Trophoblast cell (in vitro differentiated cells and primary cell): Measurements from ENCODE around the gene CCDC192.

ENCODE experiments used
- DNase-seq, 2 donors: peaks; one replicate each; pipeline ENCODE4 v3.0.0-alpha.2; 2016
- H2AFZ ChIP-seq: 2 replicates; pipeline ENCODE4 v1.6.1; 2013; ENCODE audit warnings: low read length, moderate library complexity, mild to moderate bottlenecking; ENCODE audit not compliant: insufficient read depth, poor library complexity
- H2AK5ac ChIP-seq: 2 replicates; pipeline ENCODE4 v1.6.1; 2013; ENCODE audit warnings: mild to moderate bottlenecking, low read length
- H2BK120ac ChIP-seq: 2 replicates; pipeline ENCODE4 v1.6.1; 2013; ENCODE audit warnings: low read length, mild to moderate bottlenecking, moderate library complexity; ENCODE audit not compliant: insufficient read depth, poor library complexity
- H2BK12ac ChIP-seq: 2 replicates; pipeline ENCODE4 v1.6.1; 2013; ENCODE audit warnings: mild to moderate bottlenecking, low read length, moderate library complexity
- H2BK5ac ChIP-seq: 2 replicates; pipeline ENCODE4 v1.6.1; 2013; ENCODE audit warnings: low read length, low read depth, moderate library complexity, mild to moderate bottlenecking; ENCODE audit not compliant: poor library complexity
- H3K14ac ChIP-seq: 2 replicates; pipeline ENCODE4 v1.6.1; 2013; ENCODE audit warnings: mild to moderate bottlenecking, low read length
- H3K18ac ChIP-seq: 2 replicates; pipeline ENCODE4 v1.6.1; 2013; ENCODE audit warnings: mild to moderate bottlenecking, low read length
- H3K23ac ChIP-seq: 2 replicates; pipeline ENCODE4 v1.6.1; 2013; ENCODE audit warnings: low read length
- H3K27ac ChIP-seq: 2 replicates; pipeline ENCODE4 v1.5.1; 2013; ENCODE audit warnings: low read depth, mild to moderate bottlenecking, inconsistent platforms, low read length, moderate library complexity
- H3K27me3 ChIP-seq: 2 replicates; pipeline ENCODE4 v1.6.1; 2013; ENCODE audit warnings: inconsistent platforms, mild to moderate bottlenecking, low read length, moderate library complexity; ENCODE audit not compliant: insufficient read depth
- H3K36me3 ChIP-seq, 2 experiments: 1 replicate in 1 of 2; 2 replicates in 1 of 2; pipeline ENCODE4 v1.6.1; 2013; ENCODE audit warnings: low read length in 2 of 2, mild to moderate bottlenecking in 2 of 2, moderate library complexity in 1 of 2; ENCODE audit not compliant: insufficient read depth in 2 of 2, control insufficient read depth in 1 of 2
- H3K4ac ChIP-seq: 2 replicates; pipeline ENCODE4 v1.6.1; 2013; ENCODE audit warnings: low read depth, mild to moderate bottlenecking, low read length, moderate library complexity
- H3K4me1 ChIP-seq, 2 experiments: 1 replicate in 1 of 2; 2 replicates in 1 of 2; pipeline ENCODE4 v1.6.1; 2013; ENCODE audit warnings: low read length in 2 of 2, mild to moderate bottlenecking in 2 of 2, moderate library complexity in 1 of 2; ENCODE audit not compliant: insufficient read depth in 2 of 2, control insufficient read depth in 1 of 2
- H3K4me2 ChIP-seq: 2 replicates; pipeline ENCODE4 v1.6.1; 2013; ENCODE audit warnings: inconsistent platforms, mild to moderate bottlenecking, low read length, moderate library complexity
- H3K4me3 ChIP-seq: 2 replicates; pipeline ENCODE4 v1.5.1; 2013; ENCODE audit warnings: mild to moderate bottlenecking, low read depth, low read length, inconsistent platforms
- H3K79me1 ChIP-seq: one replicate; pipeline ENCODE4 v1.6.1; 2013; ENCODE audit warnings: low read length
- H3K79me2 ChIP-seq: 2 replicates; pipeline ENCODE4 v1.6.1; 2013; ENCODE audit warnings: low read length, mild to moderate bottlenecking; ENCODE audit not compliant: control insufficient read depth, insufficient read depth, poor library complexity
- H3K9ac ChIP-seq: 2 replicates; pipeline ENCODE4 v1.6.1; 2013; ENCODE audit warnings: mild to moderate bottlenecking, low read length
- H3K9me3 ChIP-seq: 2 replicates; pipeline ENCODE4 v1.6.1; 2013; ENCODE audit warnings: low read depth, mild to moderate bottlenecking, control low read depth, inconsistent platforms, low read length; ENCODE audit not compliant: insufficient read depth
- H4K12ac ChIP-seq: 2 replicates; pipeline ENCODE4 v1.6.1; 2013; ENCODE audit warnings: low read depth, mild to moderate bottlenecking, low read length, moderate library complexity
- H4K8ac ChIP-seq: 2 replicates; pipeline ENCODE4 v1.6.1; 2013; ENCODE audit warnings: low read depth, mild to moderate bottlenecking, low read length, moderate library complexity
- H4K91ac ChIP-seq: one replicate; pipeline ENCODE4 v1.6.1; 2013; ENCODE audit warnings: low read depth, mild to moderate bottlenecking, low read length, moderate library complexity
- WGBS: extraction: QIAGEN DNeasy Blood & Tissue Kit; methylation state at CpG from one replicate; pipeline ENCODE4 v1.1.7; 2013; ENCODE audit warnings: missing lambda C conversion rate; ENCODE audit not compliant: insufficient read length, insufficient coverage; ENCODE audit errors: extremely low coverage; 5-methylcytosine and 5-hydroxymethylcytosine counted together

CCDC192 gene

DNA sequence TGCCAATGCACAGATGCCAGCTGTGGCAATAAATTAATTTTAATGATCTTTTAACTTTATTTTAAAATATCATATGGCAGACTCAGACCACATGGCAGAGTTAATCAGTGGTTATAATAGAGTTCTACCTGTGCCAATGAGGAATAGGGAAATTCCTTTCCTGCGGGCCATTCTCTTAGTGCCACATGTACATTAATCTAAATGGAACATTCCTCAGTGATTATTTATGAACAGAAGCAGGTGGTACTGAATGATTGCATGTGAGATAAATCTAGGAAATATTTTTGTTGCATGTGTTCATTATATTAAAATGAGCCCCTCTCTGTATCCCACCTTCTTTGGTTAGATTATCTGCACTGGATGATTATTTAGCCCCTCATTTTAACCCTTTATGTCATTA is 102.3 kb downstream of the CCDC192 start:
- H3K4me2 ChIP-seq = no peak overlapping the region
- no peaks in the 10 kb centered on the region for H3K27me3 ChIP-seq
- H2BK5ac ChIP-seq = no peak overlapping the region
- H2AK5ac ChIP-seq = no peak overlapping the region
- H2BK120ac ChIP-seq = no peak overlapping the region
- H3K27ac ChIP-seq = no peak overlapping the region
- no peak overlapping the region for H2AFZ ChIP-seq
- no peak overlapping the region for H3K4me3 ChIP-seq
- no peak overlapping the region for H3K9ac ChIP-seq
- H3K4me1 ChIP-seq = no peaks in the 10 kb centered on the region
- no peaks in the 10 kb centered on the region for H3K9me3 ChIP-seq
- H4K12ac ChIP-seq = no peak overlapping the region
- no peaks in the 10 kb centered on the region for H3K79me2 ChIP-seq
- H3K14ac ChIP-seq = no peak overlapping the region
- H3K4ac ChIP-seq = no peak overlapping the region
- H3K79me1 ChIP-seq = no peaks in the 10 kb centered on the region
- H3K23ac ChIP-seq = no peak overlapping the region
- no CpG with 5 or more reads among the region's 1 CpG for WGBS
- H2BK12ac ChIP-seq = no peak overlapping the region
- DNase-seq = no peak
- no peak overlapping the region for H4K91ac ChIP-seq
- H3K18ac ChIP-seq = no peak overlapping the region
- no peak overlapping the region for H4K8ac ChIP-seq
- no peaks in the 10 kb centered on the region for H3K36me3 ChIP-seq

DNA sequence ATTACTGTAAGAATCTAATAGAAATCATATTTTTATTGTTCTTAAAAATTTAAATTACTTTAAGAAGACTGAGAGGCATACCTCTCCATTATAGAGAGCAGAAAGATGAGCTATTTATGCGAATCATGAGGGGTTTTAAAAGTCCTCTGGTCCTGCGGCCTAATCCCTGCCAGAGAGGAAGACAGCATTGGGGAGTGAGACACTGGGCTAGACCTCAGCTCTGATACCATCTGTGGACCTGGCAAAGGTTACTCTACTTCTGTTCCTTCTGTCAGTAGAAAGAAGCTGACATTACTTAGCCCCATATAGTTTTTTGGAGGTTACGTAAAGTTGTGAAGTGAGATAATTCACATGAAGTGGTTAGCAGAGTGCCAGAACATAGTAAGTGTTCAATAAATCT is 103.6 kb downstream of the CCDC192 start:
- no peak for DNase-seq
- Histone ChIP-seq H3K4me3 (no peak overlapping the region), H3K4me2 (no peak overlapping the region), H3K14ac (no peak overlapping the region), H3K9me3 (no peaks in the 10 kb centered on the region), H3K4me1 (no peaks in the 10 kb centered on the region), H2BK12ac (no peak overlapping the region), H3K36me3 (no peaks in the 10 kb centered on the region), H3K4ac (no peak overlapping the region), H4K12ac (no peak overlapping the region), H3K18ac (no peak overlapping the region), H2BK120ac (no peak overlapping the region), H2AK5ac (no peak overlapping the region), H3K27ac (no peak overlapping the region), H3K23ac (no peak overlapping the region), H3K9ac (no peak overlapping the region), H3K79me1 (no peaks in the 10 kb centered on the region), H3K79me2 (no peaks in the 10 kb centered on the region), H4K8ac (no peak overlapping the region), H3K27me3 (no peaks in the 10 kb centered on the region), H4K91ac (no peak overlapping the region), H2AFZ (no peak overlapping the region), H2BK5ac (no peak overlapping the region)
- no CpG with 5 or more reads among the region's 3 CpGs for WGBS

DNA sequence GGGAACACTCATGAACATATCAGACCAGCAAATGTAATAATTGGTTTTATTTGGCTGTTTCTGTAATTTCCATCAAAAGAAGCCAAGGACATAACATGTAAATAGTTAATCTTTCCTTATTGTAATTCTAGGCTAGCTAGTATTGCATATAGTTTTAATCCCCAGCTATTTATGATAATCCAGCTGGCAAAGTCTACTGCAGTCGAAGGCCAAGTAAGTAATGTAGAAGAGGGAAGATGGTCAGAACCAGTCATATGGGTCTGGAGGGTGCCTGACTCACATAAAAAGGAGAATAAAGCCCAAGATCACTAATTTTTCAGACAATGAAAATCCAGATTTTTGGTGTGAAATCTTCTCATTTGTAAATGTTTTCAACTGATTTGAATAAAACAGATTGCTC is 106.3 kb downstream of the CCDC192 start:
- no peak for DNase-seq
- H3K4me1 ChIP-seq = peaks cover 0 to 4% of the 10 kb centered on the region in 2 experiments
- no peak overlapping the region for H3K4me2 ChIP-seq
- H4K8ac ChIP-seq = no peak overlapping the region
- H3K18ac ChIP-seq = no peak overlapping the region
- no peaks in the 10 kb centered on the region for H3K79me2 ChIP-seq
- H4K12ac ChIP-seq = no peak overlapping the region
- H3K23ac ChIP-seq = no peak overlapping the region
- no peak overlapping the region for H3K4ac ChIP-seq
- H2BK120ac ChIP-seq = no peak overlapping the region
- no peak overlapping the region for H4K91ac ChIP-seq
- H3K9me3 ChIP-seq = no peaks in the 10 kb centered on the region
- WGBS = no CpG with 5 or more reads among the region's 1 CpG
- no peak overlapping the region for H2BK12ac ChIP-seq
- H3K4me3 ChIP-seq = no peak overlapping the region
- H2AFZ ChIP-seq = no peak overlapping the region
- H3K14ac ChIP-seq = no peak overlapping the region
- H3K36me3 ChIP-seq = no peaks in the 10 kb centered on the region
- no peaks in the 10 kb centered on the region for H3K27me3 ChIP-seq
- no peak overlapping the region for H2AK5ac ChIP-seq
- no peaks in the 10 kb centered on the region for H3K79me1 ChIP-seq
- H3K9ac ChIP-seq = no peak overlapping the region
- no peak overlapping the region for H2BK5ac ChIP-seq
- no peak overlapping the region for H3K27ac ChIP-seq

DNA sequence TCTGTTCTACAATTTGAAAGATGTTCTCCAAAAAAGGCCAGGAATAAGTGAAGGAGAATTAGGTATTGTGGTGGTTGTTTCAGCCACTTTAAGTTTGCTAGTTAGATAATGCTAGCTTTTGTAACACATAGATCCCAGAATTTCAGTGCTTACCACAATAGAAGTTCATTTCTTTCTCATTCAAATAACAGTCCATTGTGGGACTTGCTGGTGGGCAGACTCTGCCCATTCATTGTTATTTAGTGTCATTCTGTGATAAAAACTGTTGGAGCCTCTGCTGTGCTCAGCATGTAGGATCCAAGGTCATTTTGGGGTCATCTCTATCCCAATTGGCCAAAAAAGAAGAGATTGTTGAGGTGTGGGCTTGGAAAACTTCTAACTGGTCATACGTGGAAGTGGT is 106.8 kb downstream of the CCDC192 start:
- Histone ChIP-seq H4K91ac (no peak overlapping the region), H3K9ac (no peak overlapping the region), H3K9me3 (no peaks in the 10 kb centered on the region), H3K14ac (no peak overlapping the region), H3K4me1 (peaks cover 0 to 4% of the 10 kb centered on the region in 2 experiments), H3K4ac (no peak overlapping the region), H3K27ac (no peak overlapping the region), H3K79me1 (no peaks in the 10 kb centered on the region), H2AK5ac (no peak overlapping the region), H3K4me2 (no peak overlapping the region), H3K4me3 (no peak overlapping the region), H3K36me3 (no peaks in the 10 kb centered on the region), H3K79me2 (no peaks in the 10 kb centered on the region), H3K23ac (no peak overlapping the region), H2BK120ac (no peak overlapping the region), H3K27me3 (no peaks in the 10 kb centered on the region), H4K8ac (no peak overlapping the region), H4K12ac (no peak overlapping the region), H2BK12ac (no peak overlapping the region), H2AFZ (no peak overlapping the region), H2BK5ac (no peak overlapping the region), H3K18ac (no peak overlapping the region)
- no peak for DNase-seq
- WGBS = no CpG with 5 or more reads among the region's 1 CpG
